Measurements from ENCODE around the gene PWP2. TPM values are rescaled to one million over a fixed set of nuclear protein-coding genes. Genes with fewer than 3 reads are reported as not detected.
"Not testable (repeated sequence)": the region's sequence is repeated elsewhere in the genome, so short reads cannot be mapped to it uniquely, and the experiment has no call there.

Gene PWP2
- total RNA-seq, 1 donor from 2014 or later, result 26.0 TPM

DNA sequence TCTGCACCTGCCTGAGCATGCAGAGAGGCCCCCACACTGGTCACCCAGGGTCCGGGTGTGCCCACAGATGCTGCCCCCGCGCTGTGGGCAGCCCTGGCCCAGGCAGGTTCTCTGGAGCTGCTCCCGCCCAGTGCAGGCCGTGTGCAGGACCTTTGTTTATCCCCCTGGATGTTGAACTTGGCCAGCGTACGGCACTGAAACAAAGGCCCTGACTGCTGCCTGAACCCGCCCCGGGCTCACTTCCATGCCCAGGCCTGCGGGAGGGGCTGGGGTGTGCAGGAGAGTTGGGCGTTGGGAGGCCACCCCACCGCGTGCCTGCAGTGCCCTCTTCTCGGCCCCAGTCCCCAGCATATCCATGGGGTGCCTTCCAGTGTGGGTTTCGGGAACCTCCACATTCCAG, 58.7 kb downstream of the PWP2 start:
- not testable (repeated sequence) for DNase-seq

DNA sequence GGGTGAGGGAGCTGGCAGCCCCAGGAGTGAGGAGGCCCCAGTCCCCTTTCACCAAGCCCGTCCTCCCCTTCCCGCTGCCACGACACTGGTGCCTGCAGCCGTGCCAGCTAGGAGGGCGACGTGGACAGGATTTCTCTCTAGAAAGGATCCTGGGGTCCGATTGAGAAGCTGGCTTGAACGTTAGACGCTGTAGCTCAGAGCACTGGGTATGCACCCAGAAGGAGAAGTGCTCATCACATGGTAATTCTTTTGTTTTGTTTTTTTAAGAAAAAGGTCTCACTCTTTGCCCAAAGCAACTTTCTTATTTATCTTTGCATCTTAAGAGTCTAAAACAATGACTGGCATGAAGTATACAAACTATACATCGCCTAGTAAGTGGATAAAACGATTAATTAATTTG, 60.3 kb downstream of the PWP2 start:
- DNase-seq, result not testable (repeated sequence)

DNA sequence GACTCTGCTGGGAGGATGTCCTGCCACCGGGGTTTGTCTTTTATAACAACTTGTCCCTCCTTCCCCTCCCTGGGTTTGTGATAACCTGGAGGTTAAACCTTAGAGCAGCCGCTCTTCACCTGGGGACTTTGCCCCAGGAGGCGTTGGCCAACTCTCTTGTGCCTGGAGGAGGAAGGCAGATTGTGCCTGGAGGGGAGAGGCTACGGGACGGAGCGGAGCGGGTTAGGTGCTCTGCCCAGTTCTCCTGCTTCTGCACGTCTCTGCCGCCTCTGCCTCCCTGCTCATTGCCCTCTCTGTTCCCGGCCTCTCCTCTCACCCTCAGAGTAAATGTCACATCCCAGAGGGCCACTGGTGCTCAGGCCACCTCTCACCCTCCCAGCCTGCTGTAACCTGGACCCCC, 63.1 kb downstream of the PWP2 start:
- DNase-seq, result not testable (repeated sequence)

DNA sequence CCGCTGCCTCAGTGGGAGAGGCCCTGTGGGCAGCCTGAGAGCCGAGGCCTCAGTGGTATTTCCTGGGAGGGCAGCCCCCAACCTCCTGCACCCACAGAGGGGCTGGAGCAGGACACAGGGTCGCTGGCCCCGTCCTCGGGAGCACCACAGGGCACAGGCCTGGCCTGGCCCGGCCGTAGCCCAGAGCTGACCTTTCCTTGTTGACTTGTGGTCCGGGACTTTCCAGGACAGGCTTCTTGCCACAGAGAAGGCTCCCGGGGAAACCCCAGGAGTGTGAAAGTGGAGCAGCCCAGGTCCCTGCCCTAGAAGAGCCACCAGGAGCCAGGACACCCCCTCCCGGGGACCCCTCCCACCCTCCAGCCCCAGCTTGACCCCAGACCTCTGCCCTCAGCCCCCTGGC, 63.7 kb downstream of the PWP2 start:
- DNase-seq, result not testable (repeated sequence)

DNA sequence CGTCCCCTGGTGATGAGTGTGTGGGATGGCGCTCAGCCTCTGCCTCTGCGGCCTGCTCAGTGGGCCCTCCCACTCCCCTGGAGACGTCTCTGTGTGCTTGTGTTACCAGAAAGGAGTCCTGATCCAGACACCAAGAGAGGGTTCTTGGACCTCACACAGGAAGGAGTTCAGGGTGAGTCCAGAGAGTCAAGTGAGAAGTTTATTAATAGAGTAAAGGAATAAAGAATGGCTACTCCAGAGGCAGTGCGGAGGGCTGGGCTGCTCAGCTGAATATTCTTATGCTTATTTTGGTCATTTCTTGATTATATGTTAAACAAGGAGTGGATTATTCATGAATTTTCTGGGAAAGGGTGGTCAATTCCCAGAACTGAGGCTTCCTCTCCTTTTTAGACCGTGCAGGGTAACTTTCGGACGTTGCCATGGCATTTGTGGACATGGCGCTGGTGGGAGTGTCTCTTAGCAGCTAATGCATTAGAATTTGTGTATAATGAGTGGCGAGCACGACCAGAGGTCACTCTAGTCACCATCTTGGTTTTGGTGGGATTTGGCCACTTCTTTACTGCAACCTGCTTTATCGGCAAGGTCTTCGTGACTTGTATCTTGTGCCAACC, 64.9 kb downstream of the PWP2 start:
- DNase-seq, result not testable (repeated sequence)

DNA sequence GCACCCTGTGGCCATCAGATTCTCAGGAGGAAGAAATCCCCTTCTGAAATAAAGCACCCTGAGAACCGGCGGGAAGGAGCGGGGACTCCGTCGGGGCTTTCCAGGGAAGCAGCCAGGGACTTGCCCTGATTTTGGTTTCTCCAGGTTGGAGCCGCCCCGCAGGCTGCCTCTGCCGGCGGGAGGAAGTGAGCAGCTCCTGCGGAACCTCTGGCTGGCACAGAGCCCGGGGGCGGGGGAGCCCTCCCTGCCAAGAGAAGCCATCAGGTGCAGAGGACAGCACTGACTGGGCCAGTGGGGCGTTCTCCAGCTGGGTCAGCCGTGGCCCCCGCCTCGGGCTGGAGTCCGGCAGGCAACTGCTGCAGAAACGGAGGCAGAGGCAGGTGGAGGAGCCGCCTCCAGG, 65.5 kb downstream of the PWP2 start:
- DNase-seq, result not testable (repeated sequence)

DNA sequence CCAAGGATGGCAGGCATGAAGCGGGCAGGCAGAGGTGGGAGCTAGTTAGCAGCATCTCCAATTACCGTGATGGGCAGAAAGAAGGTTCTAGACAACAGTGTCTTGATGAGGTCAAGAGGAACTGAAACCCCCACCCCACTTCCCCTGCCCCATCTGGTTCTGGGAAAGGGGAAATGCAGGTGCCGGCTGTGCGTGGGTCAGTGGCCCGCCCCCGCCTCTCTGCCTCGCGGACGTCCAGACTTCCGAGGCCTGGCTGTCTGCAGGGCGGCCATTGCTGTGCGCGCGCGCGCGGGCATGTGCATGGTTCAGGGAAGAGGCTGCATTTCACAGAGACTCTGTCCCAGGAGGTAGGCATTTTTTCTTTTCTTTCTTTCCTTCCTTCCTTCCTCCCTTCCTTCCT, 68.0 kb downstream of the PWP2 start:
- DNase-seq, result not testable (repeated sequence)

DNA sequence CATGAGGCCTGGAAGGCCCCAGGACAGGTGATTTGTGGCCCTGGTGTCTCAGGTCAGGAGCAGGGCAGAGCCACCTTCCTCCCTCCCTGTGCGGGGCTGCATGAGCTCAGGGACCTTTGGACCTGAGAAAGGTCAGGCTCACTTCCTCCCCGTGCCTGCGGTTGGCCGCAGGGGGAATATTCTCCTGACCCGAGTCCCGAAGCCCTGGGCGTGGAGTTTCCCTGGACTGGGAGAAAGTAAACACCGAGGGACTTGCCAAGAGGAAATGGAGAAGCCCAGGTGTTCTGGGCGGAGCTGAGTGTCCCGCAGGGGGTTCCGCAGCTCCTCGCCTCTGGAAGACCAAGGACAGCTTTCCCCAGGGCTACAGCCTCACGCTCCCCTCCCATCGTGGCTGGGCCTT, 68.9 kb downstream of the PWP2 start:
- DNase-seq, result not testable (repeated sequence)

Other genes starting within 250 kb of the PWP2 start
- 43.3 TPM for gene AGPAT3, start 242.2 kb upstream of the PWP2 start, total RNA-seq
- 24.7 TPM for gene TRAPPC10, start 95.1 kb upstream of the PWP2 start, total RNA-seq
- gene GATD3, start 26.3 kb downstream of the PWP2 start, total RNA-seq, result 63.2 TPM
- gene ICOSLG, start 133.5 kb downstream of the PWP2 start, total RNA-seq, result 3.1 TPM
- gene DNMT3L, start 154.5 kb downstream of the PWP2 start, total RNA-seq, result not detected
- gene AIRE, start 178.5 kb downstream of the PWP2 start, total RNA-seq, result 0.10 TPM
- gene PFKL, start 192.7 kb downstream of the PWP2 start, total RNA-seq, result 115 TPM
- gene CFAP410, start 232.0 kb downstream of the PWP2 start, total RNA-seq, result 19.6 TPM
- gene TRPM2, start 246.2 kb downstream of the PWP2 start, total RNA-seq, result 2.2 TPM

Data from tongue (tissue), 2 donors.